Measurements from ENCODE around the gene POP7.
A peak's percentile ranks its signal among the peaks of the same experiment; 100 is the strongest.

The POP7 gene

DNA sequence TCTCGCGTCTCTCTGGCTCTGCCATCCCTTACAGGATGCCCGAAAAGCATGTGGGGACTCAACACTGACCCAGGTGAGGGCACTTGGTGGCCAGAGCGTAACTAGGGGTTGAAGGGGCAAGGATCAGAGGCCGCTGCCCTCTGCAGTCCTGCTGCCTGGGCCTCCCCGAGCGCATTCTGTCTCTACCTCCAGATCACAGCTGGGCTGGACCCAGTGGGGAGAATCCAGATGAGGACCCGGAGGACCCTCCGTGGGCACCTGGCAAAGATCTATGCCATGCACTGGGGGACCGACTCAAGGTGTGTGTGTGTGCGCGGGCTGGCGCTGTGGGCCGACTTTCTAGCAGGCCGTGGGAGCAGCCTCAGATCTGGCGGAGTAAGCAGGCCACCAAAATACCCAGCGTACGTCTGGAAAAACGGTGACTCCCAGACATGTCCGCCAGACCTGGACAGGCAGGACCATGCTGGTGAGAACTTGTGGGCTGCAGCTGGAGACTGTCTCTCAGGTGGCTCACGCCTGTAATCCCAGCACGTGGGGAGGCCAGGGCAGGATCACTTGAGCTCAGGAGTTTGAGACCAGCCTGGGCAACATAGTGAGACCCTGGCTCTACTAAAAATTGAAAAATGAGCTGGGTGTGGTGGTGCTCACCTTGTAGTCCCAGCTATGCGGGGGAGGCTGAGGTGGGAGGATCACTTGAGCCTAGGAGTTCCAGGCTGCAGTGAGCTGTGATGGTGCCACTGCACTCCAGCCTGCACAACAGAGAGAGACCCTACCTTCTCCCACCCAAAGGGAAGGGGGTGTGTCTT lies 29.2 kb upstream of the POP7 start:
- Histone ChIP-seq H3K27ac (peak overlapping the region; percentile 98 to 99), H3K4me3 (peak overlapping the region; percentile 96)
- TF ChIP-seq, protein P1, sequence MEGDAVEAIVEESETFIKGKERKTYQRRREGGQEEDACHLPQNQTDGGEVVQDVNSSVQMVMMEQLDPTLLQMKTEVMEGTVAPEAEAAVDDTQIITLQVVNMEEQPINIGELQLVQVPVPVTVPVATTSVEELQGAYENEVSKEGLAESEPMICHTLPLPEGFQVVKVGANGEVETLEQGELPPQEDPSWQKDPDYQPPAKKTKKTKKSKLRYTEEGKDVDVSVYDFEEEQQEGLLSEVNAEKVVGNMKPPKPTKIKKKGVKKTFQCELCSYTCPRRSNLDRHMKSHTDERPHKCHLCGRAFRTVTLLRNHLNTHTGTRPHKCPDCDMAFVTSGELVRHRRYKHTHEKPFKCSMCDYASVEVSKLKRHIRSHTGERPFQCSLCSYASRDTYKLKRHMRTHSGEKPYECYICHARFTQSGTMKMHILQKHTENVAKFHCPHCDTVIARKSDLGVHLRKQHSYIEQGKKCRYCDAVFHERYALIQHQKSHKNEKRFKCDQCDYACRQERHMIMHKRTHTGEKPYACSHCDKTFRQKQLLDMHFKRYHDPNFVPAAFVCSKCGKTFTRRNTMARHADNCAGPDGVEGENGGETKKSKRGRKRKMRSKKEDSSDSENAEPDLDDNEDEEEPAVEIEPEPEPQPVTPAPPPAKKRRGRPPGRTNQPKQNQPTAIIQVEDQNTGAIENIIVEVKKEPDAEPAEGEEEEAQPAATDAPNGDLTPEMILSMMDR (IDR thresholded peaks at IDR 0.05): no peak
- no peak for DNase-seq (ENCODE audit: low spot score)

DNA sequence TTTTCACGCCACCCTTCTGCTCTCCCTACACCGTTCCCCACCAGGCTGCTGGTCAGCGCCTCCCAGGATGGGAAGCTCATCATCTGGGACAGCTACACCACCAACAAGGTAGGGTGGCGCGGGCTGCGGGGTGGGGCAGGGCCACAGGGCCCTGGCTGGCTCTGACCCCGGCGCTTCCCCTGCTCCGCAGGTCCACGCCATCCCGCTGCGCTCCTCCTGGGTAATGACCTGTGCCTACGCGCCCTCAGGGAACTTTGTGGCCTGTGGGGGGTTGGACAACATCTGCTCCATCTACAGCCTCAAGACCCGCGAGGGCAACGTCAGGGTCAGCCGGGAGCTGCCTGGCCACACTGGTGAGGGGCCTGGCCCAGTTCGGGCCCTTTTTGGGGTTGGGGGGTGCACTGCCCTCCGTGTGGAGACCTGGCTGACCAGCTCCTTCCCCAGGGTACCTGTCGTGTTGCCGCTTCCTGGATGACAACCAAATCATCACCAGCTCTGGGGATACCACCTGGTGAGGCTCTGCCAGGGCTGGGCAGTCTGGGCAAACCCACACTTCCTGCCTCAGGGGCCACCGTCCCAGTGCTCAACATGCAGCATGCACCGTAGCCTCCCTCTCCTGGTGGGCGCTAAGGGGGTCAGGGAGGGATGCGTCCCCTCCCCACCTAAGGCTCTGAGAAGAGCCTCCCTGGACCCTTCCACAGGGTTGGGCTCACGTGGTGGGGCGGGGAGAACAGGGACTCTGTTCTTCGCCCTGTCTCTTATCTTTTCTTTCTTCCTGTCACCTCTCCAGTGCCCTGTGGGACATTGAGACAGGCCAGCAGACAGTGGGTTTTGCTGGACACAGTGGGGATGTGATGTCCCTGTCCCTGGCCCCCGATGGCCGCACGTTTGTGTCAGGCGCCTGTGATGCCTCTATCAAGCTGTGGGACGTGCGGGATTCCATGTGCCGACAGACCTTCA lies 28.3 kb upstream of the POP7 start:
- H3K4me3 ChIP-seq: no peak overlapping the region
- DNase-seq (ENCODE audit: low spot score): no peak
- peak overlapping the region in 1 of 2 donors; percentile 99 for H3K27ac ChIP-seq
- TF ChIP-seq, protein P1 (IDR thresholded peaks at IDR 0.05): no peak

DNA sequence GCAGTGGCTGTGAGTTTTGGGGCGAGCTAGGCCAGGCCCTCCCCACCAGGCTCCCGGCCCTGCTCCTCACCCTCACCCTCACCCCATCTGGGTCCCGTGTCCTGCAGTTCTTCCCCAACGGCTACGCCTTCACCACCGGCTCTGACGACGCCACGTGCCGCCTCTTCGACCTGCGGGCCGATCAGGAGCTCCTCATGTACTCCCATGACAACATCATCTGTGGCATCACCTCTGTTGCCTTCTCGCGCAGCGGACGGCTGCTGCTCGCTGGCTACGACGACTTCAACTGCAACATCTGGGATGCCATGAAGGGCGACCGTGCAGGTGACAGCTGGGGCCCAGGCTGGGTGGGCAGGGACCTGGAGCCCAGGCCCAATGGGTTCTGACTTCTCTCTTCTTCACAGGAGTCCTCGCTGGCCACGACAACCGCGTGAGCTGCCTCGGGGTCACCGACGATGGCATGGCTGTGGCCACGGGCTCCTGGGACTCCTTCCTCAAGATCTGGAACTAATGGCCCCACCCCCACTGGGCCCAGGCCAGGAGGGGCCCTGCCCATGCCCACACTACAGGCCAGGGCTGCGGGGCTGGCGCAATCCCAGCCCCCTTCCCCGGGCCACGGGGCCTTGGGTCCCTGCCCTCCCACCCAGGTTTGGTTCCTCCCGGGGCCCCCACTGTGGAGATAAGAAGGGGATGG lies 27.5 kb upstream of the POP7 start:
- TF ChIP-seq, protein P1 (IDR thresholded peaks at IDR 0.05): no peak
- H3K27ac ChIP-seq: peak overlapping the region in 1 of 2 donors; percentile 58
- DNase-seq (ENCODE audit: low spot score): no peak
- no peak overlapping the region for H3K4me3 ChIP-seq

DNA sequence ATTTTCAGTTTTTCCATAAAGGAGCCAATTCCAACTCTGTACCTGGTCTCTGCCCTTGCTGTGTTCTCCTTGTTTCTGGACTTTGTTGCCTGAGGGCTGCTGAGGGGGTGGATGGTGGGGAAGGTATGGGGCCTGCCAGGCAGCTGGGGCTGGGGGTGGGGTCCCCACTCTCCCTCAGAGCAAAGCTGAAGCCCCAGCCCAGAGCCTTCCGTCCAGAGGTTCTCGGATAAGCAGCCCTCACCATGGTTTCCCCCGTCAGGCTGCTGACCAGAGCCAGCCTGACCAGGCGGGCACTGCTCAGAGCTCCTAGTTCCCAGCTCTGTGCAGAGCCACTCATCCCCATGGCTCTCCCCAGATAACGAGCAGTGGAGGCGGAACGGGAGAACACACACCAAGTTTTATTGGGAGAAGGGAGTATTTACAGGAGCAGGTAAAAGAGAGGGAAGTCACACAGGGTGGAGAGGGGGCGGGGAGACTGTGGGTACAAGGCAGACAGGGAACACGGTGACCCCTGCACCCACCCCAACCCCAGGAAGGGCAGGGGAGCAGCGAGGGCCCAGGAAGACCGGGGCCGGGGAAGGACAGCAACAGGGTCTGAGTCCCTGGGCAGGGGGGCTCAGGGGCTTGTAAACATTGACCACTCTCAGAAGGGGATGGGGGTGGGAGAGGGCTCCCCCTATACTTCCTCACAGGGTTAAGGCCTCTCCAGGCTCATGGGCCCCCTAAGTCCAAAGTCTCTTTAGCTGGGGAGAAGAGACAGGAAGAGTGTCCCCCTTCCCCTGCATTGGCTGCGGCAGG lies 26.6 kb upstream of the POP7 start:
- no peak overlapping the region for H3K4me3 ChIP-seq
- DNase-seq (ENCODE audit: low spot score): no peak
- peak overlapping the region; percentile 17 to 58 for H3K27ac ChIP-seq
- TF ChIP-seq, protein P1 (IDR thresholded peaks at IDR 0.05): no peak

DNA sequence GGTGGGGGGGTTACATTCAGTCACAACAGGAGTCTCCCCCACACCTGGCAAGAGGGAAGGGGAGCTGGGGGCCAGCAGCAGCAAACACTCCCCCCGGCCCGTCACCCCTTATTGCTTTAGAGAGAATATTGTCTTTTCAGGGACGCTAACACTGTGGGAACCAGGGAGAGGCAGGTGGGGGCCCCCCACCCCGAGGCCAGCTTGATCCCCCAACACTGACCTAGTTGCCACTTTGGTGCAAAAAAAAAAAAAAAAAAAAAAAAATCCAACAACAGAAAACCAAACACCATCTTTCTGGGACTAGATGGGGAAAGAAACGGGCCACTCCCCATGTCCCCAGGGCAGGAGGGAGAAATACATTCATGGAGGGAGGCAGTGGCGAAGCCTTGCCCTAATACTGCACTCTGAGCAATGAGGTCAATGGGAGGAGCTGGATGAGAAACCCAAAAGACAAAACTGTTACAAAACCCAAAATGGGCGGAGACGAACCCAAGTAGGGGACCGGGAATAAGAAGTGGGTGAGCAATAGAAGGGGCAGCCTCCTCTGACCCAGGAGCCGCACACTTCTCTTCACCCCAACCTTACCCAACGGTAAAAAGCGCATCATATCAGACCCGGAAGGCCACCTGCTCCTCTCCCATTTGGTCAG lies 25.9 kb upstream of the POP7 start:
- DNase-seq (ENCODE audit: low spot score): no peak
- TF ChIP-seq, protein P1 (IDR thresholded peaks at IDR 0.05): no peak
- Histone ChIP-seq H3K4me3 (no peak overlapping the region), H3K27ac (peak overlapping the region; percentile 17 to 78)

Measured in coronary artery (tissue), 2 donors.